Subcutaneous adipose tissue (tissue), 4 donors: ENCODE measurements around the gene IL10. TPM values are rescaled to one million over a fixed set of nuclear protein-coding genes. Genes with fewer than 3 reads are reported as not detected.

ENCODE experiments used
- CTCF ChIP-seq: fragments of 450-650 bp; IDR thresholded peaks from one replicate; pipeline ENCODE4 v1.5.1; 2016; ENCODE audit warnings: low read depth, mild to moderate bottlenecking, control low read depth, antibody characterized with exemption, moderate library complexity
- total RNA-seq, 4 donors: library from RNA; depleted of rRNA; stranded (reverse); fragments of >200 nt; gene quantifications; one replicate each; pipeline ENCODE4 v1.1.0, GENCODE V29; 2016

IL10 gene
- total RNA-seq, 4 donors from 2014 or later, result 8.3 to 18.5 (median 12.1) TPM

GRCh38 chr1:206808615-206809014 is 36.3 kb upstream of the IL10 start:
- TF ChIP-seq CTCF, result no peak

DNA sequence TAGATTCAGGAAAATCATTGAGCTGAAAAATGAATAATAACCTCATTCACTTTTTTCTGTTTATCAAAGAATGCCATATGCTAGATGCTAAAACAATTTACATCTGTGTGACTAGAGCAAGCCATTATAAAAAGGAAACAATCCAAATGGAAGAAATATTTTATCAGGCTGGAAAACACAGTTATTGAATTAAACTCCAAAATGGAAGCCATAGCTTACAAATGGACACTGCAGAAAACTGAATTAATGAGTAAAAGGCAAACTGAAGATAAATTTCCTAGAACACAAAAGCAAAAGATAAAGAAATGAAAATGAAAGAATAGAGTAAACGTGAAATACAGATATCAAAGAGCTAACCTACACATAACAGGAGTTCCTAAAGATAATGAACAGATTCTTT is 33.1 kb upstream of the IL10 start:
- no peak for TF ChIP-seq CTCF

GRCh38 chr1:206804156-206804737 is 32.0 kb upstream of the IL10 start:
- no peak for TF ChIP-seq CTCF

DNA sequence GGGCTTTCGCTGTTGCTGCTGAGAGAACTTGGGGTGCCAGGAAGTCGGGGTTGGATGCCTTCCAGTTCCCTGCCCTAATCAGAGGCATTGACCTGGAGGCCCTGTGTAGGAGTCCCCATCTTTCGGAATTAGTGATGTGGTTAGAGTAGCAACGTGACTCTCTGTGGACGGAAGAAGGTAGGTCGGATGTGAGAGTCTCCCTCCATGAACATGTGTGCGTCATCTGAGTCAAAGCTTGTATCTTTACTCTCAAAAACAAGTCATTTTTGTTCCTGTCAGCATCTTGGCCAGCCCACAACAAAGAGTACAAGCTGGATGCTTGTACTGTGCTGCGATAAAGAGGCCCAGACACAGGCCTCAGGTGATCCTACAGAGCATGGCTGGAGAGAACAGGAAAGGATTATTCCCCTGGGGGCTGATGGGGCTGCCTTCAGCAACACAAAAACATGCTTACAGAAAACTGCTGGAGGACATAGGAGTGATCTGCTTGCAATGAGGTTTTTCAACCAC is 31.0 kb upstream of the IL10 start:
- no peak for TF ChIP-seq CTCF

GRCh38 chr1:206802401-206802800 is 30.1 kb upstream of the IL10 start:
- TF ChIP-seq CTCF, result no peak

DNA sequence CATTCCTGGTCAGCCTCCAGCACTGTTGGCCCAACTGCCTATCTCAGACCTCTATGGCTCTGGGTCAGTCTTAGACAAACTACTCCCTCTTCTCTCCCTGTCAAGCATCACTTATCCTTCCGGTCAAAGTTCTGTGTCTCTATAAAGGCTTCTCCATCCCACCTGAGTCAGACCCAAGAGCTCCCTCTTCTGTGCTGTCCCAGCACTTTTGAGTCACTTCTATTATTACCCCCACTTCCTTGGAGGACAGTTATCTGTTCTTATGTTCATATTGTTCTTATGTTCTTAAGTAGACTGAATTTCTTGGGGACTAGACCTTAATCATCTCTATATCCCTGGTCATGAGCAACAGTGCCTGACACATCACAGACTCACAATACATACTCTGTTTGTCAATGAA is 29.2 kb upstream of the IL10 start:
- TF ChIP-seq CTCF, result no peak

DNA sequence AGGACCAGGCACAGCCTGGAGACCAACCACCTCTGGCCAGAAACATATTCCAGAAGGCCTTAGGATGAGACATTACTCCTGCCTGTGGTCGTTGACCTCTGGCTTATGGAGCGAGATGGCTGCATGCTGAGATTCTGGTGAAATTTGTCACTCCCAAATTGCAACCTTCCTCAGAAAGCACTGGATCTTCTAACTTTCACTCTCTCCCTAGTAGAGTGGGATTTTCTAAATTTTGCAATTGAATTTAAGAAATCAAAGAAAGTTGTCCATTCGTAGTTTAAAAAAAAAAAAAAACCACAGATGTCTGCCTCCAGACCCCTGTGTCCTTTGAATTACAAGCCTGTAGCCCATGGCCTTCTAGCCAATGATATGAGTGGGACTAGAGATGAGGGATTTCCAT is 28.6 kb upstream of the IL10 start:
- TF ChIP-seq CTCF, result no peak
